ENCODE measurements around the gene TYW5.

DNA sequence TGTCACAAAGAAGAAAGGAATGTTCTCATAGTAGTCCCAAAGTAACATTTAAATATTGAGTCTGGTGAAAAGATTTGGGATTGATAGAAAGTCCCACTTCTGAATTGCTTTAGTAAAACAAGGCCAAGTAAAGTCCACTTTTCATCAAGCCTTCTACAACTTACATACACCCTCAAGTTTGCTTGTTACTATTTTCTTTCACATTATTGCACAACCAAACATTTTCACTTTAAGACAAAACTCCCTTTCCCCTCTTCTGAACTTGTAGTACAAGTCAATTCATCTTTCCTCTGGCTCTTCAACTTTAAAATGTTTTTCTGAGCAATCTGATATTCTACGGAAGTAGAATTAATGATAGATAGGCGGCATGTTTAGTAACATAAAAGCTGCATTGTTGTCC lies 11.1 kb upstream of the TYW5 start:
- TF ChIP-seq, protein P1, sequence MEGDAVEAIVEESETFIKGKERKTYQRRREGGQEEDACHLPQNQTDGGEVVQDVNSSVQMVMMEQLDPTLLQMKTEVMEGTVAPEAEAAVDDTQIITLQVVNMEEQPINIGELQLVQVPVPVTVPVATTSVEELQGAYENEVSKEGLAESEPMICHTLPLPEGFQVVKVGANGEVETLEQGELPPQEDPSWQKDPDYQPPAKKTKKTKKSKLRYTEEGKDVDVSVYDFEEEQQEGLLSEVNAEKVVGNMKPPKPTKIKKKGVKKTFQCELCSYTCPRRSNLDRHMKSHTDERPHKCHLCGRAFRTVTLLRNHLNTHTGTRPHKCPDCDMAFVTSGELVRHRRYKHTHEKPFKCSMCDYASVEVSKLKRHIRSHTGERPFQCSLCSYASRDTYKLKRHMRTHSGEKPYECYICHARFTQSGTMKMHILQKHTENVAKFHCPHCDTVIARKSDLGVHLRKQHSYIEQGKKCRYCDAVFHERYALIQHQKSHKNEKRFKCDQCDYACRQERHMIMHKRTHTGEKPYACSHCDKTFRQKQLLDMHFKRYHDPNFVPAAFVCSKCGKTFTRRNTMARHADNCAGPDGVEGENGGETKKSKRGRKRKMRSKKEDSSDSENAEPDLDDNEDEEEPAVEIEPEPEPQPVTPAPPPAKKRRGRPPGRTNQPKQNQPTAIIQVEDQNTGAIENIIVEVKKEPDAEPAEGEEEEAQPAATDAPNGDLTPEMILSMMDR (IDR thresholded peaks at IDR 0.05), result no peak
- no peak for TF ChIP-seq POLR2A (IDR thresholded peaks at IDR 0.05)
